Lung (tissue), 12 donors: ENCODE data around the gene FGGY. TPM values are rescaled to one million over a fixed set of nuclear protein-coding genes. Genes with fewer than 3 reads are reported as not detected.
A peak's percentile ranks its signal among the peaks of the same experiment; 100 is the strongest.

Experiments used
- ATAC-seq: fragments of 200-7000 bp; cut with Tn5 transposase; one replicate; pipeline ENCODE4 v1.9.1; 2020; ENCODE audit warnings: moderate number of reproducible peaks; ENCODE audit not compliant: insufficient read depth, low FRiP score
- DNase-seq, 3 donors: peaks; one replicate each; pipeline ENCODE4 v3.0.0-alpha.2; 2013 to 2017
- H3K27ac ChIP-seq, 2 donors: one replicate each; pipeline ENCODE4 v1.5.1; 2013; ENCODE audit warnings: mild to moderate bottlenecking in 2 of 2, moderate library complexity in 2 of 2, control low read depth in 1 of 2, inconsistent platforms in 1 of 2, low read depth in 1 of 2, low read length in 1 of 2
- H3K27me3 ChIP-seq, 3 donors: one replicate each; pipeline ENCODE4 v1.5.1; 2013; ENCODE audit warnings: low read length in 2 of 3; ENCODE audit not compliant: control insufficient read depth in 3 of 3, insufficient read depth in 3 of 3
- H3K36me3 ChIP-seq, 4 donors: one replicate each; pipeline ENCODE4 v1.5.1; 2013; ENCODE audit warnings: low read length in 4 of 4, mild to moderate bottlenecking in 1 of 4, moderate library complexity in 1 of 4; ENCODE audit not compliant: control insufficient read depth in 4 of 4, insufficient read depth in 4 of 4
- H3K4me1 ChIP-seq, 5 donors: one replicate each; pipeline ENCODE4 v1.5.1; 2013; ENCODE audit warnings: low read length in 5 of 5, mild to moderate bottlenecking in 2 of 5, moderate library complexity in 1 of 5; ENCODE audit not compliant: control insufficient read depth in 5 of 5, insufficient read depth in 5 of 5
- H3K4me3 ChIP-seq: one replicate; pipeline ENCODE4 v1.5.1; 2013; ENCODE audit warnings: mild to moderate bottlenecking, control low read depth, moderate library complexity
- H3K9ac ChIP-seq, 2 donors: one replicate each; pipeline ENCODE4 v1.5.1; 2013; ENCODE audit warnings: low read length in 2 of 2, control low read depth in 1 of 2; ENCODE audit not compliant: insufficient read depth in 1 of 2
- H3K9me3 ChIP-seq, 4 donors: one replicate each; pipeline ENCODE4 v1.5.1; 2013; ENCODE audit warnings: low read length in 3 of 4, mild to moderate bottlenecking in 1 of 4, moderate library complexity in 1 of 4; ENCODE audit not compliant: control insufficient read depth in 4 of 4, insufficient read depth in 3 of 4
- CTCF ChIP-seq: IDR thresholded peaks from 2 replicates; pipeline ENCODE4 v1.5.1; 2012; ENCODE audit warnings: mild to moderate bottlenecking; ENCODE audit errors: control extremely low read depth, extremely low read depth
- WGBS, 2 donors: extraction: QIAGEN DNeasy Blood & Tissue Kit; methylation state at CpG; one replicate each; pipeline ENCODE4 v1.1.7; 2013; 5-methylcytosine and 5-hydroxymethylcytosine counted together
- polyA plus RNA-seq, 2 donors: library from polyadenylated mRNA; stranded (reverse); fragments of 200-250 nt; gene quantifications; one replicate each; pipeline ENCODE4 v1.2.1, GENCODE V29; 2013
- total RNA-seq, 2 donors: library from RNA; depleted of rRNA in 1 of 2; stranded (reverse); fragments of >200 nt in 1 of 2; gene quantifications; one replicate each; pipeline ENCODE4 v1.2.1, GENCODE V29; 2014 to 2021
- donor health status: control.
- donor health status: control.
- donor health status: Bipolar disorder and iron deficiency.
- donor health status: healthy.
- donor health status: DM: yes; HTN: yes; CAD: no.

Gene FGGY
- total and polyA plus RNA-seq, 4 donors = 16.1 to 42.3 (median 18.3) TPM

- Histone ChIP-seq H3K36me3 (no peaks in the 10 kb centered on the region), H3K9me3 (no peaks in the 10 kb centered on the region), H3K4me3 (no peak overlapping the region), H3K27ac (no peak overlapping the region), H3K9ac (no peak overlapping the region), H3K4me1 (peaks cover 0 to 10% (median 3%) of the 10 kb centered on the region in 5 donors), H3K27me3 (no peaks in the 10 kb centered on the region)
- DNase-seq (no peak), ATAC-seq (no peak)
- 83 to 90% methylated on average over 7 of the region's 7 CpGs for WGBS, 2 donors
- no peak for TF ChIP-seq CTCF
Observed at GRCh38 chr1:59480188-59480888, 183.4 kb downstream of the FGGY start.

- WGBS, 2 donors = 78 to 80% methylated on average over 3 of the region's 3 CpGs
- no peaks in the 10 kb centered on the region for H3K36me3 ChIP-seq
- peak in 2 of 3 donors; percentile 17 to 35 for DNase-seq
- peaks cover 0 to 14% (median 3%) of the 10 kb centered on the region in 5 donors for H3K4me1 ChIP-seq
- ATAC-seq = no peak
- H3K9ac ChIP-seq = no peak overlapping the region
- H3K9me3 ChIP-seq = no peaks in the 10 kb centered on the region
- no peaks in the 10 kb centered on the region for H3K27me3 ChIP-seq
- H3K4me3 ChIP-seq = no peak overlapping the region
- no peak for TF ChIP-seq CTCF
- no peak overlapping the region for H3K27ac ChIP-seq
Observed at GRCh38 chr1:59481881-59482505, 185.1 kb downstream of the FGGY start.

GRCh38 chr1:59482986-59483385 is 186.1 kb downstream of the FGGY start:
- no peak for TF ChIP-seq CTCF
- Histone ChIP-seq H3K4me1 (peaks cover 0 to 14% (median 3%) of the 10 kb centered on the region in 5 donors), H3K27me3 (no peaks in the 10 kb centered on the region), H3K9me3 (no peaks in the 10 kb centered on the region), H3K9ac (no peak overlapping the region), H3K36me3 (no peaks in the 10 kb centered on the region), H3K27ac (no peak overlapping the region), H3K4me3 (no peak overlapping the region)
- WGBS, 2 donors = 95 to 100% methylated on average over 1 of the region's 1 CpG
- ATAC-seq = no peak
- peak in 1 of 3 donors; percentile 47 for DNase-seq
